IMR-90 (cell line): ENCODE results near the gene SAMD7. TPM values are rescaled to one million over a fixed set of nuclear protein-coding genes. Genes with fewer than 3 reads are reported as not detected.

ENCODE experiments used
- ATAC-seq: fragments of 200-7000 bp; cut with Tn5 transposase; 2 replicates; pipeline ENCODE4 v1.9.1; 2020; ENCODE audit warnings: low read depth, mild to moderate bottlenecking, moderate library complexity
- BruUV-seq: library from RNA; stranded (reverse); fragments of 400-500 nt; replicated peaks from 2 replicates; lab custom pipeline; 2021; lab: Mats Ljungman, UMichigan
- CTCF ChIA-PET: fragments of 300-600 bp; formaldehyde crosslinking; extraction: SDS; loops from one replicate; lab custom pipeline; 2021; ENCODE audit warnings: antibody characterized with exemption; lab: Yijun Ruan, JAX
- POLR2A ChIA-PET: fragments of 300-600 bp; sonication (Branson Sonifier 250); formaldehyde crosslinking; loops from one replicate; lab custom pipeline; 2022; ENCODE audit warnings: antibody characterized with exemption; ENCODE audit not compliant: unreplicated experiment; lab: Charles Lee
- DNase-seq: peaks from one replicate; pipeline ENCODE4 v3.0.0; 2013
- H2AFZ ChIP-seq: replicated peaks from 2 replicates; pipeline ENCODE3; 2013; ENCODE audit warnings: low read length, mild to moderate bottlenecking; ENCODE audit not compliant: poor library complexity
- H2AK5ac ChIP-seq: 2 replicates; pipeline ENCODE4 v1.6.1; 2013; ENCODE audit warnings: low read depth, low read length, inconsistent platforms
- H2AK9ac ChIP-seq: replicated peaks from 2 replicates; pipeline ENCODE3; 2013; ENCODE audit warnings: mild to moderate bottlenecking, low read depth, low read length, moderate library complexity; ENCODE audit not compliant: poor library complexity
- H2BK120ac ChIP-seq: 2 replicates; pipeline ENCODE4 v1.6.1; 2013; ENCODE audit warnings: low read depth, low read length, inconsistent platforms
- H2BK15ac ChIP-seq: 3 replicates; pipeline ENCODE4 v1.6.1; 2013; ENCODE audit warnings: low read depth, low read length, inconsistent platforms
- H2BK20ac ChIP-seq: 2 replicates; pipeline ENCODE4 v1.6.1; 2013; ENCODE audit warnings: low read depth, mild to moderate bottlenecking, inconsistent platforms, low read length, moderate library complexity
- H2BK5ac ChIP-seq: 2 replicates; pipeline ENCODE4 v1.6.1; 2013; ENCODE audit warnings: mild to moderate bottlenecking, low read depth, low read length, inconsistent platforms; ENCODE audit not compliant: poor library complexity, severe bottlenecking
- H3K14ac ChIP-seq: replicated peaks from 2 replicates; pipeline ENCODE4 v1.6.1; 2013; ENCODE audit warnings: low read depth, low read length, inconsistent platforms
- H3K18ac ChIP-seq: 2 replicates; pipeline ENCODE4 v1.6.1; 2013; ENCODE audit warnings: low read depth, low read length, control low read depth
- H3K23ac ChIP-seq: 2 replicates; pipeline ENCODE4 v1.6.1; 2013; ENCODE audit warnings: low read depth, low read length, inconsistent platforms
- H3K27ac ChIP-seq: 2 replicates; pipeline ENCODE4 v1.5.1; 2013; ENCODE audit warnings: mild to moderate bottlenecking, control low read depth, low read length; ENCODE audit not compliant: insufficient read depth
- H3K27me3 ChIP-seq: 2 replicates; pipeline ENCODE4 v1.6.1; 2013; ENCODE audit warnings: low read length; ENCODE audit not compliant: control insufficient read depth, insufficient read depth
- H3K36me3 ChIP-seq: 2 replicates; pipeline ENCODE4 v1.6.1; 2013; ENCODE audit warnings: low read length, mixed read lengths; ENCODE audit not compliant: control insufficient read depth, insufficient read depth
- H3K4ac ChIP-seq: 2 replicates; pipeline ENCODE4 v1.6.1; 2013; ENCODE audit warnings: low read depth, low read length, inconsistent platforms
- H3K4me1 ChIP-seq: 2 replicates; pipeline ENCODE4 v1.6.1; 2013; ENCODE audit warnings: low read length, mixed read lengths; ENCODE audit not compliant: control insufficient read depth, insufficient read depth
- H3K4me2 ChIP-seq: 2 replicates; pipeline ENCODE4 v1.6.1; 2013; ENCODE audit warnings: low read depth, mild to moderate bottlenecking, control low read depth, low read length, moderate library complexity
- H3K4me3 ChIP-seq: 2 replicates; pipeline ENCODE4 v1.5.1; 2013; ENCODE audit warnings: low read depth, mild to moderate bottlenecking, control low read depth, low read length, moderate library complexity; ENCODE audit not compliant: insufficient read depth
- H3K56ac ChIP-seq: 2 replicates; pipeline ENCODE4 v1.6.1; 2013; ENCODE audit warnings: low read length, inconsistent platforms; ENCODE audit not compliant: insufficient read depth; ENCODE audit errors: extremely low read depth
- H3K79me1 ChIP-seq, 2 experiments: 2 replicates each; pipeline ENCODE4 v1.6.1; 2013; ENCODE audit warnings: low read length in 2 of 2, inconsistent platforms in 1 of 2, low read depth in 1 of 2
- H3K9ac ChIP-seq: 2 replicates; pipeline ENCODE4 v1.6.1; 2013; ENCODE audit warnings: low read depth, low read length, control low read depth
- H3K9me1 ChIP-seq: 2 replicates; pipeline ENCODE4 v1.6.1; 2013; ENCODE audit warnings: low read length, inconsistent platforms; ENCODE audit not compliant: insufficient read depth
- H3K9me3 ChIP-seq: 2 replicates; pipeline ENCODE4 v1.6.1; 2013; ENCODE audit warnings: low read length; ENCODE audit not compliant: control insufficient read depth, insufficient read depth
- H4K20me1 ChIP-seq: 2 replicates; pipeline ENCODE4 v1.6.1; 2013; ENCODE audit warnings: low read length, inconsistent platforms; ENCODE audit not compliant: insufficient read depth
- H4K5ac ChIP-seq: 2 replicates; pipeline ENCODE4 v1.6.1; 2013; ENCODE audit warnings: mild to moderate bottlenecking, low read depth, low read length, control low read depth
- H4K8ac ChIP-seq, 2 experiments: 2 replicates each; pipeline ENCODE4 v1.6.1; 2013; ENCODE audit warnings: low read depth in 2 of 2, low read length in 2 of 2, control low read depth in 1 of 2, inconsistent platforms in 1 of 2
- H4K91ac ChIP-seq: 2 replicates; pipeline ENCODE4 v1.6.1; 2013; ENCODE audit warnings: low read depth, low read length, inconsistent platforms; ENCODE audit not compliant: insufficient read depth
- CHD1 ChIP-seq: IDR thresholded peaks from 2 replicates; pipeline ENCODE4 v1.6.1; 2012; ENCODE audit warnings: low read depth, low read length, improper control_type of control experiment
- ELK1 ChIP-seq: fragments of 150-350 bp; IDR thresholded peaks from 2 replicates; pipeline ENCODE4 v1.6.1; 2016; ENCODE audit warnings: low read depth, mild to moderate bottlenecking, low read length, moderate library complexity, borderline replicate concordance
- MAFK ChIP-seq: IDR thresholded peaks from 2 replicates; pipeline ENCODE4 v1.6.1; 2012; ENCODE audit warnings: low read depth, low read length, improper control_type of control experiment
- POLR2A ChIP-seq: IDR thresholded peaks from 2 replicates; pipeline ENCODE4 v1.6.1; 2012; ENCODE audit warnings: mild to moderate bottlenecking, low read depth, low read length
- RFX5 ChIP-seq: IDR thresholded peaks from 2 replicates; pipeline ENCODE4 v1.8.0; 2012; ENCODE audit warnings: low read depth, mild to moderate bottlenecking, low read length, moderate library complexity
- USF2 ChIP-seq: fragments of 150-350 bp; IDR thresholded peaks from 2 replicates; pipeline ENCODE4 v1.6.1; 2017; ENCODE audit warnings: mild to moderate bottlenecking, antibody characterized with exemption, low read length, low read depth
- dilution Hi-C: fragments of 300-500 bp; cut with HindIII; formaldehyde crosslinking; loops from one replicate; pipeline ENCODE4 v1.14.3; 2018; ENCODE audit warnings: low sequenced_read_pairs; ENCODE audit not compliant: unreplicated experiment
- in situ Hi-C: fragments of 300-500 bp; cut with MboI; formaldehyde crosslinking; loops from 3 replicates; pipeline ENCODE4 v1.14.3; 2019; ENCODE audit warnings: low sequenced_read_pairs, inconsistent platforms, mixed read lengths
- intact Hi-C: fragments of 100-400 bp; cut with micrococcal nuclease; formaldehyde crosslinking; loops from 2 replicates; pipeline ENCODE4 v1.10.0; 2022
- polyA plus RNA-seq, 3 experiments: library from polyadenylated mRNA; depleted of rRNA; stranded (reverse); fragments of >200 nt; gene quantifications; 2 replicates each; pipeline ENCODE4 v1.2.3, GENCODE V29; 2012; ENCODE audit warnings: low replicate concordance in 1 of 3
- total RNA-seq: library from RNA; depleted of rRNA; stranded (reverse); fragments of >200 nt; gene quantifications from 2 replicates; pipeline ENCODE4 v1.2.3, GENCODE V29; 2012

The SAMD7 gene
- total and polyA plus RNA-seq, 2 of the 4 experiments (the other 2 are of a cell fraction), result not detected

- no peak for TF ChIP-seq USF2
- TF ChIP-seq CHD1, result no peak
- TF ChIP-seq POLR2A, result no peak
- no peak for TF ChIP-seq MAFK
- no peak for TF ChIP-seq RFX5
- no peak for TF ChIP-seq ELK1
- no peaks in the 10 kb centered on the region for H3K36me3 ChIP-seq
- no peak overlapping the region for H3K18ac ChIP-seq
- H4K8ac ChIP-seq, result no peak overlapping the region
- no peak overlapping the region for H3K4ac ChIP-seq
- no peak overlapping the region for H2BK15ac ChIP-seq
- DNase-seq, result no peak
- no peak overlapping the region for H3K4me3 ChIP-seq
- no peak overlapping the region for H2BK20ac ChIP-seq
- H3K14ac ChIP-seq, result no peak overlapping the region
- dilution Hi-C loops, result no loop called here
- H3K4me1 ChIP-seq, result no peaks in the 10 kb centered on the region
- H4K91ac ChIP-seq, result no peak overlapping the region
- in situ Hi-C loops, result no loop called here
- H3K9me3 ChIP-seq, result peaks cover 2% of the 10 kb centered on the region; the same call in 1 of the 2 replicates
- intact Hi-C loops, result no loop called here
- no peak overlapping the region for H4K5ac ChIP-seq
- no peak overlapping the region for H2AK5ac ChIP-seq
- H3K9me1 ChIP-seq, result no peaks in the 10 kb centered on the region; the same call in 1 of the 2 replicates
- no peak overlapping the region for H3K27ac ChIP-seq
- no peak for ATAC-seq
- no peak overlapping the region for H3K56ac ChIP-seq
- H4K20me1 ChIP-seq, result no peaks in the 10 kb centered on the region
- no peak overlapping the region for H2AFZ ChIP-seq
- ChIA-PET CTCF (no interaction called here), POLR2A (no interaction called here)
- no peaks in the 10 kb centered on the region for H3K79me1 ChIP-seq
- no peak overlapping the region for H3K23ac ChIP-seq
- H2AK9ac ChIP-seq, result no peak overlapping the region
- no peak overlapping the region for H3K4me2 ChIP-seq
- no peak overlapping the region for H3K9ac ChIP-seq
- H3K27me3 ChIP-seq, result peaks cover 6% of the 10 kb centered on the region
- H2BK120ac ChIP-seq, result no peak overlapping the region
- H2BK5ac ChIP-seq, result no peak overlapping the region
- BruUV-seq, result no TSS peak
Measured at GRCh38 chr3:169907476-169907875, 3.9 kb upstream of the SAMD7 start.
